ENCODE data around the gene OVCH1.
"Not testable (repeated sequence)": the region's sequence is repeated elsewhere in the genome, so short reads cannot be mapped to it uniquely, and the experiment has no call there.

The OVCH1 gene

DNA sequence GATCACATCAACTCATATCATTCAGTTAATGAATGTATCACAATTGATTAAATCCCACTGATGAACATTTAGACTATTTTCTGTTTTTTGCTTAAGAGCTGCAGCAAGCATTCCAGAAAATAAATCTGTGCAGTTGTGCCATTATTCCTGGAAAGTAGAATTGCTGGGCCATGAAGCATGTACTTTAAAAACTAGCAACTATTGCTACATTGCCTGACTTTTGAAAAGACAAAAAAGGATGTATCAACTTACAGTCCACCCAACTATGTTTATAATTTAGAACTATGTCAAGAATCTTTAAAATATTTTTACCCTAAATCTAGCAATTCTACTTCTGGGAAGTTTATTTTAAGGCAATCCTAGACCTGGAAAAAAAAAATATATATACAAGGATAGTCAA lies 83.1 kb downstream of the OVCH1 start:
- no peak for DNase-seq (ENCODE audit: low spot score)

DNA sequence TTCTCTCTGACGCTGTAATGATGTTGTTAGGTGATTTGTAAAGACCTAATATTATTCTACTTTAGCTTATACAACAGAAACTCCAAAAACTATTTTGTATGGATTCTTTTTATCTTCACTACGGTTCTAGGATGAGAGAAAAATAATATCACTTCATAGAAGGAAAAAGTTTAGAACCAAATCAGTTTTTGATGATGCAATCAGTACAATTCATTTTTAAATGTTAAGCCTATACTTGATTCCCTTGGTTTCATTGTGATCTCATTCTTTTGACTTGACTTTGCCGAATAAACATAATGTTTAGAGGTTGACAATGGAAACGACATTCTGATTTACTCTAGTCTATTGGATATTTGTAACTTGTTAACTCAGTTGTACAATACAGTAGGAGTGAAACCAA lies 91.9 kb downstream of the OVCH1 start:
- no peak for DNase-seq (ENCODE audit: low spot score)

DNA sequence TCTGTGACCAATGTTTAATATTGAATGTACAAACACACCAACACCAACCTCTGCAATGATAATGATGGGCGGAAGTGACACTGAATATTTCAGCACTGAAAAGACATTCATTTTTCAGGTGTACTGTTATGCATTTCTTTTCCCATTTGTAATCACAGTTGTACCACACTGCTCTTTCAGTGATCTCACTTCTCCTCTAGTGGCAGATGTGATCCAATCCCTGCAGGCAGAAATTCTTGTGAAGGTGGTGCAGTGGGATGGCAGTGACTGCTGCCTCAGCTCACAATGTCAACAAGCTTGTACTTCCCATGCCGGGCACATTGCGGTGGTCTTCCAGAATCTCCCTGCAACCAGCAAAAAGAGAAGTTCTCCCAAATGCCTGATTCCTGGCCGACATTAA lies 93.5 kb downstream of the OVCH1 start:
- no peak for DNase-seq (ENCODE audit: low spot score)

DNA sequence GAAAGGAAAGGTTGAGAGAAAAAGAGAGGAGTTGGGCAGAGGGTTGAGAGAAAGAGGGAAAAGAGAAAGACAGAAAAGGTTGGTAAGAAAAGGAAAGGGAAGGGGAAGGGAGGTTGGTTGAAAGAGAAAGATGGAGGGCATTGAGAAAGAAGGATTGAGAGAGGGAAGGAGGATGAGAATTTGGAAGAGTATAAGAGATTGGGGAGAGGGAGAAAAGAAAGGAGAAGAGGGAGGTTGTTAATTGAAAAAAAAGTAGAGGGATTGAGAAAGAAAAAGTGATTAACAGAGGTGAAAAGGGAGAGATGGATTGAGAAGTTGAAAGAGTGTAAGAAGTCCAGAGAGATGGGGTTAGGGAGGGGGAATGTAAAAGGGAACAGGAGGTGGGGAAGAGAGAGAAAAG lies 95.0 kb downstream of the OVCH1 start:
- no peak for DNase-seq (ENCODE audit: low spot score)

DNA sequence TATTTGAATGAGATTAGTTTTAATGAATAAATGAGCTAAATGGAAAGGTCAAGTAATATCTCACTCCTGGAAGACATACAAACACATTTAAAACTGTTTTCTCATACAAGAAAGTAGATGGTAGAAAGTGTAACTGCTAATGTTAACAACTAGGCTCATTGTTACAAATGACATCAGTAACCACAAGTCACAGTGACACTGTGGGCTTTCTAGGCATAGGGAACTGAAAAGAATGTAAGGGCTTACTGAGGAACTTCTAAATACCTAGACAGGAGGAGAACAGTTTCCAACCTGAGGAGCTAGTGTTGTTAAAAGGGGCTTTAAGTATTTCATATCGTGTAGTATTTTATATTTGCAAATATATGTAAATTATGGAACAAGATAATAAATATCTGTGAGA lies 99.0 kb downstream of the OVCH1 start:
- no peak for DNase-seq (ENCODE audit: low spot score)

DNA sequence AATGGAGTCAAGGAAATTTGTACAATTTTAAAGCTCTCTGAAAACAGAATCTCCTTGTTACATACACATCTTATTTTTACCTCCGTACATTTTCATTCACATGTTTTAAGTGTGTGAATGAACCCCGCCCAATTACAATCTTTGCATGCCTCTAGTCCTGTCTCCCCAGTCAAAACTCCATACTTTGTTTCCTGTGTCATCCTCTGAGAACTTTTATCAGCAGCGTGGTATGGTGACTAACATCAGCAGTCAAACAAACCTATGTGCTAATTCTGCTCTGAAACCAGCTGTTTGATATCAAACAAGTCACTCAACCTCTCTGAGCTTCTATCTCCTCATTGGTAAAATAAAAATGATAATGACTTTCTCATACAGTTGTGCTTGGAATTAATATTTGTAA lies 100.7 kb downstream of the OVCH1 start:
- no peak for DNase-seq (ENCODE audit: low spot score)

DNA sequence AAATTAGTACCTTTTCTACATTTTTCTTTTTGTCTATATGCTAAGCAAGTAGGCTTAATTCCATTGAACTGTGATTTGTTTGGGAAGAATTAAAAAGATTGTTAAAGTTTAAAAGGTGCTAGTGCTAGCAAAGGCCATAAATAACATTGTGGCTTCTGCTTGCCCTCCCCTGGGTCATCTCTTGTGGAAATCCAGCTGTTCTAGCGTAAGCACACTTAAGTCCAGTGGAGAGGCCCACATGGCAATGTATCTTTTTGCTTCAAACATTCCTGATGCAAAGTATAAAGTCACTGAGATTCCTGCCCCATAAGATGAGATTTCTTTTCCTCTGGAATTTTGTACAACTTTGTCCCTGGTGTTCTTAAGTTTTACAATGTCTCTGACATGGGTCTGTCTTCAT lies 102.1 kb downstream of the OVCH1 start:
- DNase-seq (ENCODE audit: low spot score) = no peak

DNA sequence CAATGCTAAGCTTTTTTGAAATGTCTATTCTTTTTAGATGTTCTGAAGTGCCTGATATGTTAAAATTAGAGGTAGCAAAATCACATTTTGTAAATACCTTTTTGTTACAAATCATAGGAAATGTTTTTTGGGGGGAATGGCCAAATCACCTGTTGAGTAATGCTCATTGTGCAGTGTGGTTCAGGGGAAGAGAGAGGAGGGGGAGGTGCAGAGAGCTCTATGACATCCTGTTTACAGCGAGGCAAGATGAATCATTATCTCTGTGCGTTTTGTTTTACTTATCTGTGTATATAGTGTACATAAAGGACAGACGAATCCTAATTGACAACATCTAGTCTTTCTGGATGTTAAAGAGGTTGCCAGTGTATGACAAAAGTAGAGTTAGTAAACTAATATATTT lies 107.1 kb downstream of the OVCH1 start:
- DNase-seq (ENCODE audit: low spot score) = not testable (repeated sequence)

DNA sequence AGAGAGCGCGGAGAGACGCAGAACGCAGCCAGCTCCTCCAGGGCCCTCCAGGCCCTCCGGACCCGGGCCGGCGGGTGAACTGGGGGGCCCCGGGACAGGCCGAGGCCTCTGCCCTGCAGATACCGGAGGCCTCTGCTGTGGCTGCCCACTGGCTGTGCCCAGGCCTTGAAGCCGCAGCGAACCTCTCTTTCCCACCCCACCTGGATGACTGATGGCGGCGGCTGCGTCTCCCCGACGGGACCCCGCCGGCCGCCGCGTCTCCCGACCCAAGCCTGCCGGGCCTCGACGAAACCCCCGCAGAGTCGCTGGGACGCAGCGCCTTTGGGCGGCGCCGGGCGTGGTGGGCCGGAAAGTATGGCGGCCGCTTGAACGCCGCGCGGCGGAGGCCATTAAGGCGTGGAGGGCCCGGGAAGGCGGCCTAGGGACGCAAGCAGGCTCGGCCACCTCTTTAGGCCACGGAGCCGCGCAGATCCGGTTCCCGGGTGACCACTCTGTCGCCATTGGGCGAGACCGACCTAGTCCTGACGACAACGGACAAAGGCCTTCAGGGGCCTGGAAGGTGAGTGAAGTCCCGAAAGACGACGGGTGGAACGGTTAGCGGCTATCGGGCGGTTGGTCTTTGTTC lies 108.1 kb downstream of the OVCH1 start:
- no peak for DNase-seq (ENCODE audit: low spot score)

DNA sequence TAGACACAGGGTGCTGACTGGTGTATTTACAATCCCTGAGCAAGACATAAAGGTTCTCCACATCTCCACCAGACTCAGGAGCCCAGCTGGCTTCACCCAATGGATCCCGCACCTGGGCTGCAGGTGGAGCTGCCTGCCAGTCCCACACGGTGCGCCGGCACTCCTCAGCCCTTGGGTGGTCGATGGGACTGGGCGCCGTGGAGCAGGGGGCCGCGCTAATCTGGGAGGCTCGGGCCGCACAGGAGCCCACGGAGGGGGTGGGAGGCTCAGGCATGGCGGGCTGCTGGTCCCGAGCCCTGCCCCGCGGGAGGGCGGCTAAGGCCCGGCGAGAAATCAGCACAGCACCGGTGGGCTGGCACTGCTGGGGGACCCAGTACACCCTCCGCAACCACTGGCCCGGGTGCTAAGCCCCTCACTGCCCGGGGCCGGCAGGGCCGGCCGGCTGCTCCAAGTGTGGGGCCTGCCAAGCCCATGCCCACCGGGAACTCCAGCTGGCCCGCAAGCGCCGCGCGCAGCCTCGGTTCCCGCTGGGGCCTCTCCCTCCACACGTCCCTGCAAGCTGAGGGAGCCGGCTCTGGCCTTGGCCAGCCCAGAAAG lies 111.3 kb downstream of the OVCH1 start:
- not testable (repeated sequence) for DNase-seq (ENCODE audit: low spot score)

DNA sequence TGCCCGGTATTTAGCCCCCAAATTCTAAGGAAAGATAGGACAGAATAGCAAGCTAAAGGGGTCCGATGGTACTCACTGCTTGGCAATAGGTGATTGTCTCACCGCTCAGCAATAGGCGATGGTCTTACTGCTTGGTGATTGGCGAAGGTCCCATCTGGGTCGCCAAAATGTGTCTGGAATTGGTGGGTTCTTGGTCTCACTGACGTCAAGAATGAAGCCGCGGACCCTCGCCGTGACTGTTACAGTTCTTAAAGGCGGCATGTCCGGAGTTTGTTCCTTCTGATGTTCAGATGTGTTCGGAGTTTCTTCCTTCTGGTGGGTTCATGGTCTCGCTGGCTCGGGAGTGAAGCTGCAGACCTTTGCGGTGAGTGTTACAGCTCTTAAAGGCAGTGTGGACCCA lies 112.3 kb downstream of the OVCH1 start:
- DNase-seq (ENCODE audit: low spot score) = not testable (repeated sequence)

DNA sequence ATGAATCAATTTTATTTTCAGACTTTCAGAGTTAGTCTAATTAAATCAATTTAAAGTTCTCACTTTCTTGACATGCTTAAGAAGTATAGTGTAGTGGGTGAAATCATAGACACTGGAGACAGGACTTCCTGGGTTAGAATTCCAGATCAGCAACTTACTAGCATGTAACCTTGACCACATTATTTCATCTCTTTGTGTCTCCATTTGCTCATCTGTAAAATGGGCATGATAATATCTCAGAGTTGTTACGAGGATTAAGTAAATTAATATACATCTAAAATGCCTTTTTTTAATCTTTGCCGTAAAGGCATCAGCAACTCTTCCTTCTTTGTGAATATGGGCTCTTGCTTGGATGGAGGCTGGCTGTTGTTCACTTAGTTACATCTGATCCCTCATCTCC lies 115.2 kb downstream of the OVCH1 start:
- DNase-seq (ENCODE audit: low spot score) = no peak

DNA sequence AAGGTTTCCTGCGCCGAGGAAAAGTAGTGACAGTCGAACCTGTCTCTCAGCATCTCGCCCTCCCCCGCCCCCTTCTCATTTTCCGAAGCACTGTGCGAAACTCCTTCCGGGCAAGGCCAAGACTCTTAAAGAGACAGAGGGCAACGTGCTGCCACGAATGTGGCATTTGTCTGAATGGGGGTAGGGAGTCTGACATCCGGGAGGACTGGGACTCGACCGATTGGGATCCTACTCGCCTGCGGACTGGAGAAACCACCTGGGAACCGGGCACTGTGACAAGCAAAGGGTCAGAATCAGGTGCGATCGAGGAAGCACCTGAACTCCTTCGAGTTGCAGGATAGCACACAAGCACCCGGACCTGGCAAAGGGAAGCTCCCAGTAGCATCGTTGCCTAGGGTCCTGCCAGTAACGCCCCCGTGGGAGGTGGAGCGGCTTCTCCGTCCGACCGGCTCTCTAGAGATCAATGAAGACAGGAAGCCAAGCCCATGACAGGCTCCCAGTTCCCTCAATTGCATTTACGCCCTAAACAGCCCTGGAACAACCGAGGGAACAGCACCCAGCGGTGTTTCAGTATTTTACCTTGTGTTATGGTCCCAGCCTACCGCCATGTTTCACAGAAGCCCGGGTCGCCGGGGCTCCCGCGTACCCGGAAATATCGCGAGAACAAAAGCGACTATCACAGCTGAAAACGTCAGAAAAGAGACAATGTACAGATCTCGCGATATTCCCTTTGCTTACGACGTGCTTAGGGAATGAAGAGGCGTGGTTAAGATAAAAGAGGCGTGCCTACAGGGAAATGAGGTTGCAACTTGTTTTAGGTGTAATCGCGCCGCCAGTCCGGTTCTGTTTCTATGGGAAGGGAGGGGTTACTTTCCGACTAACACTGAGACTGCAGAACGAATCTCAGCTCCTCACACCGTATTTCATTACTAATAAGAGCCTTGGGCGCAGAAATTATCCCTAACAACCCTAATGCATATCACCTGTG lies 116.7 kb downstream of the OVCH1 start, which contains the start of gene ERGIC2:
TSS of gene ERGIC2 (minus strand) at position 637 of the 988 bp plus-strand sequence. CDS start 9,539 bp downstream, outside the sequence.
- DNase-seq (ENCODE audit: low spot score) = peak; percentile 96
